WTC11 (cell line): ENCODE measurements around the gene NPAS3. TPM values are rescaled to one million over a fixed set of nuclear protein-coding genes. Genes with fewer than 3 reads are reported as not detected.

ENCODE experiments used
- ATAC-seq: fragments of 200-7000 bp; cut with Tn5 transposase; 2 replicates; pipeline ENCODE4 v1.10.0; 2021; ENCODE audit warnings: mild to moderate bottlenecking, moderate library complexity
- CTCF ChIA-PET: fragments of 300-600 bp; sonication (Branson Sonifier 250); formaldehyde crosslinking; loops from one replicate; lab custom pipeline; 2021; ENCODE audit warnings: antibody characterized with exemption; lab: Charles Lee
- POLR2A ChIA-PET: fragments of 350-600 bp; sonication (Branson Sonifier 250); formaldehyde crosslinking; loops from one replicate; lab custom pipeline; 2021; ENCODE audit warnings: antibody characterized with exemption; lab: Charles Lee
- DNase-seq: peaks from one replicate; pipeline ENCODE4 v3.0.0; 2021; ENCODE audit warnings: low spot score
- H3K27ac Mint-ChIP-seq: 2 replicates; pipeline ENCODE4 v1.8.0; 2021; ENCODE audit warnings: mixed read lengths
- H3K27me3 Mint-ChIP-seq: 2 replicates; pipeline ENCODE4 v1.8.0; 2021; ENCODE audit warnings: low read depth, mild to moderate bottlenecking, moderate library complexity, mixed read lengths
- H3K36me3 Mint-ChIP-seq: 2 replicates; pipeline ENCODE4 v1.8.0; 2021; ENCODE audit warnings: mixed read lengths
- H3K4me1 Mint-ChIP-seq: 2 replicates; pipeline ENCODE4 v1.8.0; 2022; ENCODE audit warnings: mixed read lengths
- H3K4me3 Mint-ChIP-seq: 2 replicates; pipeline ENCODE4 v1.8.0; 2021; ENCODE audit warnings: mild to moderate bottlenecking, moderate library complexity, mixed read lengths
- H3K9me3 Mint-ChIP-seq: 2 replicates; pipeline ENCODE4 v1.8.0; 2021; ENCODE audit warnings: mixed read lengths
- CBFB ChIP-seq: sonication (generic); formaldehyde crosslinking; IDR thresholded peaks from 2 replicates; pipeline ENCODE4 v1.8.1; 2022; ENCODE audit warnings: mild to moderate bottlenecking, low read depth, missing genetic modification reagents
- ELF4 ChIP-seq: sonication (generic); formaldehyde crosslinking; IDR thresholded peaks from 2 replicates; pipeline ENCODE4 v1.8.1; 2022; ENCODE audit warnings: low read depth, mild to moderate bottlenecking, moderate library complexity, missing genetic modification reagents
- ESRRA ChIP-seq: sonication (generic); formaldehyde crosslinking; IDR thresholded peaks from 2 replicates; pipeline ENCODE4 v1.8.1; 2022; ENCODE audit warnings: mild to moderate bottlenecking, missing genetic modification reagents, borderline replicate concordance
- NFYB ChIP-seq: sonication (generic); formaldehyde crosslinking; conservative IDR thresholded peaks from 2 replicates; pipeline ENCODE4 v1.8.0; 2022; ENCODE audit warnings: low read depth, missing genetic modification reagents
- NR3C1 ChIP-seq: sonication (generic); formaldehyde crosslinking; conservative IDR thresholded peaks from 2 replicates; pipeline ENCODE4 v1.8.1; 2023; ENCODE audit warnings: low read depth, mild to moderate bottlenecking, missing genetic modification reagents
- TCF7 ChIP-seq: sonication (generic); formaldehyde crosslinking; IDR thresholded peaks from 2 replicates; pipeline ENCODE4 v1.8.0; 2022; ENCODE audit warnings: mild to moderate bottlenecking, low read depth, missing genetic modification reagents, moderate library complexity
- ZMAT4 ChIP-seq: fragments of 250-450 bp; sonication (Bioruptor Pico); IDR thresholded peaks from 2 replicates; pipeline ENCODE4 v1.9.0; 2021; ENCODE audit warnings: mild to moderate bottlenecking
- ZNF232 ChIP-seq: sonication (generic); formaldehyde crosslinking; IDR thresholded peaks from 2 replicates; pipeline ENCODE4 v1.8.0; 2022; ENCODE audit warnings: mild to moderate bottlenecking, missing genetic modification reagents
- ZNF425 ChIP-seq: fragments of 250-450 bp; sonication (Bioruptor Pico); conservative IDR thresholded peaks from 2 replicates; pipeline ENCODE4 v1.9.0; 2021; ENCODE audit warnings: mild to moderate bottlenecking
- total RNA-seq: library from RNA; stranded (reverse); gene quantifications from 3 replicates; pipeline ENCODE4 v1.2.3, GENCODE V29; 2021
- TF ChIP-seq, protein P1 (sequence below): sonication (generic); formaldehyde crosslinking; IDR thresholded peaks from 2 replicates; pipeline ENCODE4 v1.8.0; 2023; ENCODE audit warnings: missing genetic modification reagents
- TF ChIP-seq, protein P2 (sequence below): sonication (generic); formaldehyde crosslinking; IDR thresholded peaks from 2 replicates; pipeline ENCODE4 v1.8.1; 2022; ENCODE audit warnings: mild to moderate bottlenecking, missing genetic modification reagents, moderate library complexity, borderline replicate concordance
- TF ChIP-seq, protein P3 (sequence below): sonication (generic); formaldehyde crosslinking; IDR thresholded peaks from 2 replicates; pipeline ENCODE4 v1.8.0; 2022; ENCODE audit warnings: missing genetic modification reagents
- TF ChIP-seq, protein P4 (sequence below): sonication (generic); formaldehyde crosslinking; IDR thresholded peaks from 2 replicates; pipeline ENCODE4 v1.8.1; 2022; ENCODE audit warnings: low read depth, mild to moderate bottlenecking, moderate library complexity, missing genetic modification reagents, borderline replicate concordance

The NPAS3 gene
- total RNA-seq, 1 experiment from 2014 or later: 3.2 TPM

DNA sequence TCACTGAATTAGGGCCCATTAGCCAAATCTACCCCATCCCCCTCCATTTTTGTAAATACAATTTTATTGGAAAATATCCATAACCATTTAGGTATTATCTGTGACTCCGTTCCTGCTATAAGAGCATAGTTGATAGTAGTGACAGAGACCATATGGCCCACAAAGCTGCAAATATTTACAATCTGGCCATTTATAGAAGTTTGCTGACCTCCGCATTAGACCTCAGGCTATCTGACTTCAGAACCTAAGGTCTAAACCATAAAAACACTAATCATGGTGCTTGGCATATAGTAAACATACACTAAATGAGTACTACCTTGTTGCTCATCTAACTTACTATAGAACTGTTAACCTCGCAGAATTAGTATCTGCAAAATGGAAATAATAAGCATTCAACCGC lies 124.8 kb downstream of the NPAS3 start:
- ATAC-seq (no peak), DNase-seq (no peak)
- POLR2A ChIA-PET: no interaction called here
- peaks cover 10% of the 10 kb centered on the region for H3K4me1 Mint-ChIP-seq
- CTCF ChIA-PET: no interaction called here
- no peaks in the 10 kb centered on the region for H3K9me3 Mint-ChIP-seq
- H3K36me3 Mint-ChIP-seq: no peaks in the 10 kb centered on the region
- no peak overlapping the region for H3K4me3 Mint-ChIP-seq
- H3K27me3 Mint-ChIP-seq: no peaks in the 10 kb centered on the region
- TF ChIP-seq NR3C1 (CRISPR knock-in tag) (no peak), NFYB (no peak)
- H3K27ac Mint-ChIP-seq: no peak overlapping the region

DNA sequence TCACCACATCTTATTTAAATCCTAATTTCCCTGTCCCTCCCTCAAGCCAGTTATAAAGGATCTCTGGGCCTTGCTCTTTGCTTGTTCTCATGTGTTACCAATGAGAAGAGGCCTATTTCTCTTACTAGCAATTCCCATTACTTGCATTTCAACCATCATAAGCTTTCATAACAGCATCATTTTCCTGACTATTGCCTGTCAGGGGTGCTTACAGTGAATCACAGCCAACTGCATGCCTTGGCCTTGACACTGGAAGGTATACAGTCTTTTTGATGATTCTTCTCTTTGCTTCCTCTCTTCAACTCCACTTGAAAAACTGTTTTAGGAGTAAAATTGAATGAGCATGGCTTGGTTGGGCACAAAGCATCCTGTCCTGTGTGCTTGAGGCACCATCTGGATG lies 127.0 kb downstream of the NPAS3 start:
- Mint-ChIP-seq H3K27me3 (no peaks in the 10 kb centered on the region), H3K27ac (no peak overlapping the region), H3K36me3 (no peaks in the 10 kb centered on the region), H3K4me3 (no peak overlapping the region), H3K4me1 (peaks cover 10% of the 10 kb centered on the region), H3K9me3 (no peaks in the 10 kb centered on the region)
- POLR2A ChIA-PET: no interaction called here
- TF ChIP-seq ZNF232 (CRISPR knock-in tag) (no peak), CBFB (CRISPR knock-in tag) (no peak)
- CTCF ChIA-PET: no interaction called here
- ATAC-seq (no peak), DNase-seq (no peak)

GRCh38 chr14:33068040-33068439 lies 129.4 kb downstream of the NPAS3 start:
- H3K9me3 Mint-ChIP-seq: no peaks in the 10 kb centered on the region
- ATAC-seq (no peak), DNase-seq (no peak)
- H3K27ac Mint-ChIP-seq: no peak overlapping the region
- no peak overlapping the region for H3K4me3 Mint-ChIP-seq
- ChIA-PET CTCF (no interaction called here), POLR2A (no interaction called here)
- no peaks in the 10 kb centered on the region for H3K36me3 Mint-ChIP-seq
- no peaks in the 10 kb centered on the region for H3K27me3 Mint-ChIP-seq
- H3K4me1 Mint-ChIP-seq: no peaks in the 10 kb centered on the region
- TF ChIP-seq ZMAT4 (CRISPR knock-in tag): no peak
- TF ChIP-seq ZNF425 (CRISPR knock-in tag): no peak
- TF ChIP-seq NFYB: no peak
- TF ChIP-seq, protein P1, sequence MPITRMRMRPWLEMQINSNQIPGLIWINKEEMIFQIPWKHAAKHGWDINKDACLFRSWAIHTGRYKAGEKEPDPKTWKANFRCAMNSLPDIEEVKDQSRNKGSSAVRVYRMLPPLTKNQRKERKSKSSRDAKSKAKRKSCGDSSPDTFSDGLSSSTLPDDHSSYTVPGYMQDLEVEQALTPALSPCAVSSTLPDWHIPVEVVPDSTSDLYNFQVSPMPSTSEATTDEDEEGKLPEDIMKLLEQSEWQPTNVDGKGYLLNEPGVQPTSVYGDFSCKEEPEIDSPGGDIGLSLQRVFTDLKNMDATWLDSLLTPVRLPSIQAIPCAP (CRISPR knock-in tag): no peak
- TF ChIP-seq, protein P2, sequence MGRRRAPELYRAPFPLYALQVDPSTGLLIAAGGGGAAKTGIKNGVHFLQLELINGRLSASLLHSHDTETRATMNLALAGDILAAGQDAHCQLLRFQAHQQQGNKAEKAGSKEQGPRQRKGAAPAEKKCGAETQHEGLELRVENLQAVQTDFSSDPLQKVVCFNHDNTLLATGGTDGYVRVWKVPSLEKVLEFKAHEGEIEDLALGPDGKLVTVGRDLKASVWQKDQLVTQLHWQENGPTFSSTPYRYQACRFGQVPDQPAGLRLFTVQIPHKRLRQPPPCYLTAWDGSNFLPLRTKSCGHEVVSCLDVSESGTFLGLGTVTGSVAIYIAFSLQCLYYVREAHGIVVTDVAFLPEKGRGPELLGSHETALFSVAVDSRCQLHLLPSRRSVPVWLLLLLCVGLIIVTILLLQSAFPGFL: no peak
- no peak for TF ChIP-seq ESRRA
- TF ChIP-seq, protein P3, sequence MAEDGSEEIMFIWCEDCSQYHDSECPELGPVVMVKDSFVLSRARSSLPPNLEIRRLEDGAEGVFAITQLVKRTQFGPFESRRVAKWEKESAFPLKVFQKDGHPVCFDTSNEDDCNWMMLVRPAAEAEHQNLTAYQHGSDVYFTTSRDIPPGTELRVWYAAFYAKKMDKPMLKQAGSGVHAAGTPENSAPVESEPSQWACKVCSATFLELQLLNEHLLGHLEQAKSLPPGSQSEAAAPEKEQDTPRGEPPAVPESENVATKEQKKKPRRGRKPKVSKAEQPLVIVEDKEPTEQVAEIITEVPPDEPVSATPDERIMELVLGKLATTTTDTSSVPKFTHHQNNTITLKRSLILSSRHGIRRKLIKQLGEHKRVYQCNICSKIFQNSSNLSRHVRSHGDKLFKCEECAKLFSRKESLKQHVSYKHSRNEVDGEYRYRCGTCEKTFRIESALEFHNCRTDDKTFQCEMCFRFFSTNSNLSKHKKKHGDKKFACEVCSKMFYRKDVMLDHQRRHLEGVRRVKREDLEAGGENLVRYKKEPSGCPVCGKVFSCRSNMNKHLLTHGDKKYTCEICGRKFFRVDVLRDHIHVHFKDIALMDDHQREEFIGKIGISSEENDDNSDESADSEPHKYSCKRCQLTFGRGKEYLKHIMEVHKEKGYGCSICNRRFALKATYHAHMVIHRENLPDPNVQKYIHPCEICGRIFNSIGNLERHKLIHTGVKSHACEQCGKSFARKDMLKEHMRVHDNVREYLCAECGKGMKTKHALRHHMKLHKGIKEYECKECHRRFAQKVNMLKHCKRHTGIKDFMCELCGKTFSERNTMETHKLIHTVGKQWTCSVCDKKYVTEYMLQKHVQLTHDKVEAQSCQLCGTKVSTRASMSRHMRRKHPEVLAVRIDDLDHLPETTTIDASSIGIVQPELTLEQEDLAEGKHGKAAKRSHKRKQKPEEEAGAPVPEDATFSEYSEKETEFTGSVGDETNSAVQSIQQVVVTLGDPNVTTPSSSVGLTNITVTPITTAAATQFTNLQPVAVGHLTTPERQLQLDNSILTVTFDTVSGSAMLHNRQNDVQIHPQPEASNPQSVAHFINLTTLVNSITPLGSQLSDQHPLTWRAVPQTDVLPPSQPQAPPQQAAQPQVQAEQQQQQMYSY (CRISPR knock-in tag): no peak
- TF ChIP-seq, protein P4, sequence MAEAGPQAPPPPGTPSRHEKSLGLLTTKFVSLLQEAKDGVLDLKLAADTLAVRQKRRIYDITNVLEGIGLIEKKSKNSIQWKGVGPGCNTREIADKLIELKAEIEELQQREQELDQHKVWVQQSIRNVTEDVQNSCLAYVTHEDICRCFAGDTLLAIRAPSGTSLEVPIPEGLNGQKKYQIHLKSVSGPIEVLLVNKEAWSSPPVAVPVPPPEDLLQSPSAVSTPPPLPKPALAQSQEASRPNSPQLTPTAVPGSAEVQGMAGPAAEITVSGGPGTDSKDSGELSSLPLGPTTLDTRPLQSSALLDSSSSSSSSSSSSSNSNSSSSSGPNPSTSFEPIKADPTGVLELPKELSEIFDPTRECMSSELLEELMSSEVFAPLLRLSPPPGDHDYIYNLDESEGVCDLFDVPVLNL (CRISPR knock-in tag): no peak
- TF ChIP-seq ELF4 (CRISPR knock-in tag): no peak
- TF ChIP-seq TCF7 (CRISPR knock-in tag): no peak
- TF ChIP-seq, all 79 proteins: peak for 0
